Umbilical cord (tissue), 2 donors: ENCODE results near the gene ANKH. TPM values are rescaled to one million over a fixed set of nuclear protein-coding genes. Genes with fewer than 3 reads are reported as not detected.

Source experiments
- DNase-seq: peaks from one replicate; pipeline ENCODE4 v3.0.0-alpha.2; 2015; ENCODE audit warnings: low spot score
- total RNA-seq: library from RNA; depleted of rRNA; stranded (reverse); fragments of >200 nt; gene quantifications from one replicate; pipeline ENCODE4 v1.2.3, GENCODE V29; 2014; ENCODE audit warnings: low replicate concordance; ENCODE audit not compliant: insufficient read depth

The ANKH gene
- total RNA-seq, 1 donor from 2014 or later = 27.0 TPM

DNA sequence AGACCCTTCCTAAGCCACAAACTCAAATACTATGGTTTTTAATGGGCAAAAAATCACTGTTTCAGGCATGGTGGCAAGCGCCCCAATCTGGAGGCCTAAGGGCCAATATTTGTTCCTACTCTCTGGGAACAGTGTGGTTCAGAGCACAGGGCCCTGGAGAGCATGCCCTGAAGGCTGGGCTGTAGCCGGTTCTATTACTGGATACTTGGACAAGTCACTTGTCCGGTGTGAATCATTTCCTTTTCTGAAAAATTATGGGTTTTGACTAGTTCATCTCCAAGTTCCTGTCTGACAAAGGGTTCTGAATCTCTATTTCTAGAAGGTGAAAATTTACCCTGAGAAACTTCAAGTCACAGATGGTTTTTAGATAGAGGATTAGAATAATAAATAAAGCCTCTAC lies 132.0 kb downstream of the ANKH start:
- no peak for DNase-seq

DNA sequence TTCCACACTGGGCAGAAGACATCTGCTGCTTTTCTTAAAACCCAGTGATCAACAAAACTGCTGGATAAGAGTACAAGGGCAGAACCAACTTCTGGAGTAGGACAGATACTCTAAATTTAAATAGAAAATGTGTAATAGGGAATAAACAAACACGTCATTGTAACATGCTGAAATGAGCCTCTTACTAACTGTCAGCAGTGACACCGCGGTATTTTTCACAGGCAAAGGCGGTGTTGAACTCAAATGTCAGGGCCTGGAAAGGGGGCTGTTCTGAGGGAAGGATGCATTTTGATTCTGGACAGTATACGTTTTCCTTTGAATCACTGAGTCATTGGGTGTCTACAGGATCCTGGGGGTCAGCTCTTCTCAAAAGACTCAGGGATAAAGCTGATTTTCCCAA lies 133.5 kb downstream of the ANKH start:
- DNase-seq = no peak

DNA sequence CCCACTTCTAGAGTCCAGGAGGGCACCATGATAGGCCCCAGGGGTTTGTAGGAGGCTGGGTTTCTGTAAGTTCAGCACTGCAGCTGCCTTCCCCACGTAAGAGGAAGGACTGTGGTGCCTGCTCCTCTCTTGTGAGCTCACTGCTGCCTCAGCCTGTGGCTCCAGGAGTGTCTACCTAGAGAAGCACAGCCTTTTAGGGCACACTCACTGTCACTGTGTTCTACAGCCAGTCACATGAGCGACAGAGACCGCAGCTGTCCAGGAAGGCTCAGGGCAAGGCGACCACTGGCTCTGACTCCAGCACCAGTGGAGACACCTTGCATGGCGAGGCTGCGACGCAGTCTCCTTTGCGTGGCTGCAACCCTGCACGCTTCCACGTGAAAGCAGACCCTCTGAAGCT lies 134.3 kb downstream of the ANKH start:
- DNase-seq = no peak

- no peak for DNase-seq
Observed at GRCh38 chr5:14735944-14736343, 135.6 kb downstream of the ANKH start.

GRCh38 chr5:14734396-14734795 lies 137.2 kb downstream of the ANKH start:
- no peak for DNase-seq

DNA sequence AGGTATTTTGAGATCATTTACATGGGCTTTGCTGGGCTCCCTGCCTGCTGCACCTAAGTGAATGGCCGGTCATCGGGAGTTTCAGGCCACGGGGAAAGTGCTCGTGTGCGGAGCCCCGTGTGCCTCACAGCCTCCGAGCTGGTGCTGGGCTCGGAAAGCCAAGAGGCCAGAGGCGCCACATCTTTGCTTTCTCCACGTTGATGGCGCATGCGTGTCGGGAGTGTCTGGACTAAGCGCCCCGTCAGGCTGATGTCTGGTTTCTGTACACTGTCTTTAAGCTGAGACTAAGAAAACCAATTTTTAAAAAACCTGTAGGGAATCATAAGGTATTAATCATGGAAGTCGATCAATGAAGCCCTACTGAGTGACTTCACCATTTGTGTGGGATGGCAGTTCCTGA lies 137.9 kb downstream of the ANKH start:
- no peak for DNase-seq

- no peak for DNase-seq
Observed at GRCh38 chr5:14732991-14733390, 138.6 kb downstream of the ANKH start.

DNA sequence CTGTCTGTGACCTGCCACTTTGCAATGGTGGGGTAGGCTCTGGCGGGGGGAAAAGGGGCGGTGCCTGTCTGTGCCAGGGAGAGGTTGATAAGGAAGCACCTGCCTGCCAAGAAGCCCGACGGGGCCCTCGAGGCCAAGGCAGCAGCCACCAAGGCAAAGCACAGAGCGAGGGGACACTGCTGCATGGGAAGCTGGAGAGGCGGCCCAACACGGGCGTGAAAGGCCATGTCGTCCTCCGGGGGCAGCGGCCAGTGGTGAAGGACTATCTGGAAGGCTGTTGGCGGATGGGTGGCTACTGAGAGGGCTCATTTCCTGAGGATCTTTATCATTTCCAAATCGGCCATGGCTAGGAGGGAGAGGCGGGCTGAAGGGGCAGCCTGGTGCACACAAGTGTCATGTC lies 140.7 kb downstream of the ANKH start:
- DNase-seq = no peak

DNA sequence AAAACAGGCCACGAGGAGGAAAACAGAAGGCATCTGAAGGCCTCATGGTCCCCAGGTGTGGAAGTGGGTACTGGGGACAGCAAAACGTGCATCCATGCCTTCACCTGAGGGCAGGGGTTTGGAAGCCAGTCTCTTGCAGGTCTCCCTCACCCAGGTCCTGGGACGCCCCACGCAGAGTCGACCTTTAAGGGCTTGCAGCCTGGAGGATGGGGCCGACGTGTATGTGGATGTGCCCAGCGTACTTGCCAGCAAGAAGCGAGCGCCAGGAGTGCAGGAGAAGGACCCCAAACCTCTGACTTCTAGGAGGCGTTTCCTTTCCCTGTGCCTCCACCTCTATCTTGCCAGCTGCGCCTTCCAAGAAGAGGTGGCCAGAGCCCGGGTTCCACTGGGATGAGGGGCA lies 141.1 kb downstream of the ANKH start:
- DNase-seq = no peak

DNA sequence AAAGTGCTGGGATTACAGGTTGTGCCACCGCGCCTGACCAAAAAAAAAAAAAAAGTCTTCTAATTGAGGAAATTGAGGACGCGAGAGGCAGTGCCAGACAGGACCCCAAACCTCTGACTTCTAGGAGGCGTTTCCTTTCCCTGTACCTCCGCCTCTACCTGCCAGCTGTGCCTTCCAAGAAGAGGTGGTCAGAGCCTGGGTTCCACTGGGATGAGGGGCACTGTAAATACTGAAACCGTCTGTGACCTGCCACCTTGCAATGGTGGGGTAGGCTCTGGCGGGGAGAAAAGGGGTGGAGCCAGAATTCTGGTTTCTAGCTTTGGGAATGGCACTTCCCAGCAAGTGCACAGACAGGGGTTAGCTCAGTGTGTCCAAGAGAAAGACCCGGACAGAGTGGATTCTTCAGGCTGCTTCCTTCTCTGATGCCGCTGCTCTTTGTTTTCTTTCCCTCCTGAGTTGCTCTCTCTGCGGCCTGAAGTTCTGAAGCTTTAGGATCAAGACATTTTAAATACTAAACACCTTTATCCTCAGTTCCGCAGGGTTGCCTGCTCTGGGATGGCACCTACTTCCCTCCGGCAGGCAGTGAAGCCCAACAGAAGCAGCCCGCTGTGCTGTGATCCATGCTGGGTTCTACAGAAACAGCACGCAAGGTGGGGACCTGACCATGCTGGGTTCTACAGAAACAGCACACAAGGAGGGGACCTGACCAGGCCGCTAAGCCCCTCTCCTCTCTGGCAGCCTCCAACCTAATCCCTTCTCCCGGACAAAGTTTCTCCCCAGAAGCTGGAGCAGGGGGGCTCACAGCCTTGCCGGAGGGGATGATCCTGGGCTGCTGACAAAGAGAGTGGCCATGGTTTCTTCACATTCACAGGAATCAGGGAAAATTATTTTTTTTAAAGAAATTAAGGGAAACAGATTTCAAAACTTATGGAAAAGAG lies 141.9 kb downstream of the ANKH start:
- no peak for DNase-seq

DNA sequence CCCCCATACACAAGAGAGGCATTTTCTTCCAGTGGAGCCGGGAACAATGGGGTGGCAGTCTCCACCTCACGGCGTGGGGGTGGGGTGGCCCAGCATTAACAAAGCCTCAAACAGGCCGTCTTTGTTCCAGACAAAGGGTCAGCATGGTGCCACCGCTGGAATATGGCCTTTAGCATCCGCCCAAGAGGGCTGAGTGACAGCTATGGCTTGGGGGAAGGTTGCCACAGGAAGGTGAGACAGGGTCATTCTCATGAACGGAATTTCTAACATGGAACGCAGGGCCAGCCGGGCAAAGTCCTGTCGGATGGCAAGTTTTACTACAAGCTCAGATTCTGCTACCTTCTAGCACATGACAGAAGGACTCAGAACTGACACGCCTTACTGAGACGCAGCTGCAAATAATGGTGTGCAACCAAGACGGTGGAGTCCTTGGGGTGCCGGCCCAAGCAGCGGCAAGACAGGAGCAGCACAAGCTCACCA lies 143.1 kb downstream of the ANKH start:
- DNase-seq = no peak

- DNase-seq = no peak
Observed at GRCh38 chr5:14727928-14728458, 143.6 kb downstream of the ANKH start.

- DNase-seq = peak; percentile 80
Observed at GRCh38 chr5:14727428-14727865, 144.1 kb downstream of the ANKH start.

DNA sequence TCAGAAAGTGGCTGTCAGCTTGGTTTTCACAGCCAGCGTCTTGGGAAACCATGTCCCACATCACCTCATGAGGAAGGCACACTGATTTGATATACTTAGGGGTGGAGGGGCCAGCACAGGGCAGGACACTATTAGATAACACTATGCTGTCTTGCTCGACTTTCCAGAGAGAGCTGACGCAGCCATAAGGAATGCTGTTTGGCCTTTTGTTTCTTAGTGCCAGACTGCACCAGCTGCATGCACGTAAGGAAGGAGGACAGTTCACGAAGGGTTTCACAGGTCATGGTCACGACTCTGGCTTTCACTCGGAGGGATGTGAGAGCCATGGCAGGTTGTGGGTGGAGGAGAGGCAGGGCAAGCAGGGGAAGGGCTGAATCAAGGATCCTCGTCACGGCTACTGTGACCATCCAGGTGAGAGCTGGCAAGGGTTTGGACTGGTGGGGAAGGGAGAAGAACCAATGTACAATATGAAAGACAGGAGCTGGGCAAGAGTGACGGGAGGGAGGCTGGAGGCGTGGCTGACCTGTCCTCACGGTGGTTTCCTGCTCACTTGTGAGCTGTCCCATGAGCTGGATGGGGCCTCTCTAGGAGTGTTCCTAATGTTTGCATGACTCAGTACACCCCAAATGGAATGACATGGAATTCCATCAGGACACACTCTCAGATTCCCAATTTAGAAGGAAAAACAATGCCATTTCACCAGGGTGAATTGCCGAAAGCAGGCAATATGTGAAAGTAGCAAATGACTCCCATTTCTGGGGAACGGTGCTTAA lies 145.3 kb downstream of the ANKH start:
- DNase-seq = peak; percentile 65

DNA sequence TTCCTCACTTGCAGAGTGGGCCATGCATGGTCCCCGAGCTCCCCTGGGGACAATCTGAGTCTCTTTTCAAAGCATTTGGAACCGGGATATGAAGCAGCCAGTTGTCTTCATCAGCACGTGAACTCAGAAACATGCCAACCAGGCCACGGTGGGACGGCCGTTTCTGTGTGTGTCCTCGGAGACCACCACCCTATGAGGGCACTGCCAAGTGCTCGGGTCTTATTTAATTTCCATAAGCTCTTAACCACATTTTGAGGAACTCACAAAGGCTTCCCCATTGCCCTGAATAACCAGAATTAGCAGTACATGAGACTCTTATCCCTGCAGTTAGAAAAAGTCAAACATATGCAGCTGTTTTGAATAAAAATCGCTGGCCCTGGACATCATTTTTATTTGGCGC lies 146.9 kb downstream of the ANKH start:
- DNase-seq = no peak

GRCh38 chr5:14723701-14724132 lies 147.9 kb downstream of the ANKH start:
- DNase-seq = no peak

- DNase-seq = no peak
Observed at GRCh38 chr5:14722923-14723322, 148.7 kb downstream of the ANKH start.

DNA sequence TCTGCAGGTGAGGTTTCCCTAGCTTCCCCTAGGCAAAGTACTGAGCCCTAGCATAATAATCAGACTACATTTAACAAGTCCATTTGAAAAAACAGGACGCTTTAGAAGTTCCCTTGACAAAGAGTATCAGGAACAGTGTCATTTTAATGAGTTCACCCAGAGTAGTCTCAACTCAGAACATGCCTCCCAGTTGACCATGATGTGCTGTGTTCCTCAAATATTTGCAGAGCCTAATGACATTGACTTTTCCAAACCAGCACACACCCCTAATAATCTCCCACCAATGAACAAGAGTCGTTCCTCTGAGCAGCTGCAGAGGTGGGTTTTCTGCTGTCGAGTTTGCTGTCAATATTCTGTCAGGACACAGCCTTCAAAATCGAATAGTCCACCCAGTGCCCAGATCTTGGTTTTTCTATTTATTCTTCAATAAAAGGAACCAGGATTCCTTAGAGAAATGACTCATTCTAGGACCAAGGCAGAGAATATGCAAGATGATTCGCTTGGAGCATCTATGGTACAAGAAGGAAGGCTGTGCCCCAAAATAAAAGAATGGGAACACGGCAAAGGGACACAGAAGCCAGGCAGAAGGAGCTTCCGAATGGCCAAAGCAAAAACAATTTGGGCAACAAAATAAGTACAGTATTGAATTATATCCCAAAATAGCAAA lies 149.5 kb downstream of the ANKH start:
- DNase-seq = no peak

GRCh38 chr5:14720236-14720923 lies 151.2 kb downstream of the ANKH start:
- DNase-seq = peak; percentile 6

DNA sequence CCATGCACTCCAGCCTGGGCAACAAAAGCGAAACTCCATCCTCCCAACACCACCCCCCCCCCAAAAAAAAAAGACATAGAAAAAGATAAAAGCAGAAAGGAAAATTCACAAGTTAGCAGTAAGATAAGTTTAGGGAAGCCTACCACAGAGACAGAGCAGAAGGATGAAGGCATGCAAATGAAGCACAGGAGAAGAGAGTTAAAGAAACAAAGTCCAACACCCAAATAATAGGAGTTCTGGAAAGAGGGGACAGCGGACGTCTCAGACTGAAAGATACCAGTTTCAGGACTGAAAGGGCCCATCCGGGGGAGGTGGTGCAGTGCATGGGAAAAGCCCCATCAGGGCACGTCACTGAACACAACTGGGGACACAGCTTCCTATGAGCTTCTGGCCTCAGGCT lies 152.8 kb downstream of the ANKH start:
- no peak for DNase-seq
